Measurements from ENCODE around the gene RFX8. TPM values are rescaled to one million over a fixed set of nuclear protein-coding genes. Genes with fewer than 3 reads are reported as not detected.

Gene RFX8
- total and polyA plus RNA-seq, 2 donors = 1.0 to 1.5 TPM

GRCh38 chr2:101478181-101479001 lies 3.5 kb upstream of the RFX8 start:
- no peak overlapping the region for H3K4me3 ChIP-seq (ENCODE audit: low read length in 2 of 2)
- H3K36me3 ChIP-seq (ENCODE audit: control insufficient read depth in 2 of 2, insufficient read depth in 2 of 2, low read length in 1 of 2) = no peaks in the 10 kb centered on the region
- peaks cover 3 to 11% of the 10 kb centered on the region in 2 donors for H3K27me3 ChIP-seq (ENCODE audit: control insufficient read depth in 2 of 2, insufficient read depth in 1 of 2, low read length in 1 of 2)
- 96% methylated on average over 2 of the region's 2 CpGs for WGBS
- no peak overlapping the region for H3K27ac ChIP-seq (ENCODE audit: low read depth in 1 of 2, low read length in 1 of 2)
- peaks cover 9 to 30% of the 10 kb centered on the region in 2 donors for H3K4me1 ChIP-seq (ENCODE audit: control insufficient read depth in 2 of 2, insufficient read depth in 2 of 2, low read length in 2 of 2)
- no peaks in the 10 kb centered on the region for H3K9me3 ChIP-seq (ENCODE audit: control insufficient read depth in 2 of 2, insufficient read depth in 1 of 2, low read length in 1 of 2)
- DNase-seq (ENCODE audit: low read depth in 6 of 9, low spot score in 9 of 9) = no peak

- Histone ChIP-seq H3K4me3 (ENCODE audit: low read length in 2 of 2) (no peak overlapping the region), H3K9me3 (ENCODE audit: control insufficient read depth in 2 of 2, insufficient read depth in 1 of 2, low read length in 1 of 2) (no peaks in the 10 kb centered on the region), H3K36me3 (ENCODE audit: control insufficient read depth in 2 of 2, insufficient read depth in 2 of 2, low read length in 1 of 2) (no peaks in the 10 kb centered on the region), H3K27ac (ENCODE audit: low read depth in 1 of 2, low read length in 1 of 2) (no peak overlapping the region), H3K4me1 (ENCODE audit: control insufficient read depth in 2 of 2, insufficient read depth in 2 of 2, low read length in 2 of 2) (peaks cover 9 to 35% of the 10 kb centered on the region in 2 donors), H3K27me3 (ENCODE audit: control insufficient read depth in 2 of 2, insufficient read depth in 1 of 2, low read length in 1 of 2) (peaks cover 3 to 11% of the 10 kb centered on the region in 2 donors)
- WGBS = 98% methylated on average over 2 of the region's 2 CpGs
- no peak for DNase-seq (ENCODE audit: low read depth in 6 of 9, low spot score in 9 of 9)
Observed at GRCh38 chr2:101477556-101477955, 2.6 kb upstream of the RFX8 start.

- H3K27me3 ChIP-seq (ENCODE audit: control insufficient read depth in 2 of 2, insufficient read depth in 1 of 2, low read length in 1 of 2) = peaks cover 3 to 11% of the 10 kb centered on the region in 2 donors
- WGBS = 93% methylated on average over 8 of the region's 8 CpGs
- no peaks in the 10 kb centered on the region for H3K36me3 ChIP-seq (ENCODE audit: control insufficient read depth in 2 of 2, insufficient read depth in 2 of 2, low read length in 1 of 2)
Observed at GRCh38 chr2:101476605-101477208, 1.8 kb upstream of the RFX8 start.

GRCh38 chr2:101473911-101474701 lies 806 bp downstream of the RFX8 start:
- under 1% methylated on average over 92 of the region's 92 CpGs for WGBS
- DNase-seq (ENCODE audit: low read depth in 6 of 9, low spot score in 9 of 9) = peak in 3 of 9 donors; percentile 21 to 53 (median 22)
- H3K36me3 ChIP-seq (ENCODE audit: control insufficient read depth in 2 of 2, insufficient read depth in 2 of 2, low read length in 1 of 2) = no peaks in the 10 kb centered on the region
- H3K4me1 ChIP-seq (ENCODE audit: control insufficient read depth in 2 of 2, insufficient read depth in 2 of 2, low read length in 2 of 2) = peaks cover 9 to 27% of the 10 kb centered on the region in 2 donors
- peaks cover 3 to 11% of the 10 kb centered on the region in 2 donors for H3K27me3 ChIP-seq (ENCODE audit: control insufficient read depth in 2 of 2, insufficient read depth in 1 of 2, low read length in 1 of 2)
- peak overlapping the region; percentile 25 to 76 for H3K27ac ChIP-seq (ENCODE audit: low read depth in 1 of 2, low read length in 1 of 2)
- H3K4me3 ChIP-seq (ENCODE audit: low read length in 2 of 2) = peak overlapping the region; percentile 45 to 62
- no peaks in the 10 kb centered on the region for H3K9me3 ChIP-seq (ENCODE audit: control insufficient read depth in 2 of 2, insufficient read depth in 1 of 2, low read length in 1 of 2)

More at GRCh38 chr2:101476605-101477208, 1.8 kb upstream of the RFX8 start:
- Histone ChIP-seq H3K4me3 (ENCODE audit: low read length in 2 of 2) (no peak overlapping the region), H3K4me1 (ENCODE audit: control insufficient read depth in 2 of 2, insufficient read depth in 2 of 2, low read length in 2 of 2) (peaks cover 9 to 35% of the 10 kb centered on the region in 2 donors), H3K27ac (ENCODE audit: low read depth in 1 of 2, low read length in 1 of 2) (no peak overlapping the region), H3K9me3 (ENCODE audit: control insufficient read depth in 2 of 2, insufficient read depth in 1 of 2, low read length in 1 of 2) (no peaks in the 10 kb centered on the region)
- no peak for DNase-seq (ENCODE audit: low read depth in 6 of 9, low spot score in 9 of 9)

- no peaks in the 10 kb centered on the region for H3K36me3 ChIP-seq (ENCODE audit: control insufficient read depth in 2 of 2, insufficient read depth in 2 of 2, low read length in 1 of 2)
- H3K4me1 ChIP-seq (ENCODE audit: control insufficient read depth in 2 of 2, insufficient read depth in 2 of 2, low read length in 2 of 2) = peaks cover 9 to 27% of the 10 kb centered on the region in 2 donors
- 51% methylated on average over 3 of the region's 3 CpGs for WGBS
- H3K4me3 ChIP-seq (ENCODE audit: low read length in 2 of 2) = peak overlapping the region; percentile 45 to 62
- DNase-seq (ENCODE audit: low read depth in 6 of 9, low spot score in 9 of 9) = no peak
- H3K9me3 ChIP-seq (ENCODE audit: control insufficient read depth in 2 of 2, insufficient read depth in 1 of 2, low read length in 1 of 2) = no peaks in the 10 kb centered on the region
- H3K27me3 ChIP-seq (ENCODE audit: control insufficient read depth in 2 of 2, insufficient read depth in 1 of 2, low read length in 1 of 2) = peaks cover 3 to 11% of the 10 kb centered on the region in 2 donors
- peak overlapping the region in 1 of 2 donors; percentile 25 for H3K27ac ChIP-seq (ENCODE audit: low read depth in 1 of 2, low read length in 1 of 2)
Observed at GRCh38 chr2:101473591-101473910, 1.4 kb downstream of the RFX8 start.

GRCh38 chr2:101469863-101470262 lies 5.0 kb downstream of the RFX8 start:
- Histone ChIP-seq H3K27ac (ENCODE audit: low read depth in 1 of 2, low read length in 1 of 2) (no peak overlapping the region), H3K36me3 (ENCODE audit: control insufficient read depth in 2 of 2, insufficient read depth in 2 of 2, low read length in 1 of 2) (no peaks in the 10 kb centered on the region), H3K4me1 (ENCODE audit: control insufficient read depth in 2 of 2, insufficient read depth in 2 of 2, low read length in 2 of 2) (peaks cover 9 to 14% of the 10 kb centered on the region in 2 donors), H3K27me3 (ENCODE audit: control insufficient read depth in 2 of 2, insufficient read depth in 1 of 2, low read length in 1 of 2) (peaks cover 2 to 11% of the 10 kb centered on the region in 2 donors), H3K9me3 (ENCODE audit: control insufficient read depth in 2 of 2, insufficient read depth in 1 of 2, low read length in 1 of 2) (no peaks in the 10 kb centered on the region), H3K4me3 (ENCODE audit: low read length in 2 of 2) (no peak overlapping the region)
- WGBS = 95% methylated on average over 4 of the region's 4 CpGs
- no peak for DNase-seq (ENCODE audit: low read depth in 6 of 9, low spot score in 9 of 9)

- WGBS = 83% methylated on average over 4 of the region's 4 CpGs
- Histone ChIP-seq H3K9me3 (ENCODE audit: control insufficient read depth in 2 of 2, insufficient read depth in 1 of 2, low read length in 1 of 2) (no peaks in the 10 kb centered on the region), H3K4me1 (ENCODE audit: control insufficient read depth in 2 of 2, insufficient read depth in 2 of 2, low read length in 2 of 2) (peaks cover 0 to 10% of the 10 kb centered on the region in 2 donors), H3K4me3 (ENCODE audit: low read length in 2 of 2) (no peak overlapping the region), H3K27ac (ENCODE audit: low read depth in 1 of 2, low read length in 1 of 2) (no peak overlapping the region), H3K36me3 (ENCODE audit: control insufficient read depth in 2 of 2, insufficient read depth in 2 of 2, low read length in 1 of 2) (no peaks in the 10 kb centered on the region), H3K27me3 (ENCODE audit: control insufficient read depth in 2 of 2, insufficient read depth in 1 of 2, low read length in 1 of 2) (no peaks in the 10 kb centered on the region)
- no peak for DNase-seq (ENCODE audit: low read depth in 6 of 9, low spot score in 9 of 9)
Observed at GRCh38 chr2:101467306-101467705, 7.6 kb downstream of the RFX8 start.

- 70% methylated on average over 3 of the region's 3 CpGs for WGBS
- DNase-seq (ENCODE audit: low read depth in 6 of 9, low spot score in 9 of 9) = no peak
Observed at GRCh38 chr2:101466426-101466825, 8.5 kb downstream of the RFX8 start.

GRCh38 chr2:101464841-101465240 lies 10.1 kb downstream of the RFX8 start:
- Histone ChIP-seq H3K27me3 (ENCODE audit: control insufficient read depth in 2 of 2, insufficient read depth in 1 of 2, low read length in 1 of 2) (no peaks in the 10 kb centered on the region), H3K27ac (ENCODE audit: low read depth in 1 of 2, low read length in 1 of 2) (no peak overlapping the region), H3K36me3 (ENCODE audit: control insufficient read depth in 2 of 2, insufficient read depth in 2 of 2, low read length in 1 of 2) (no peaks in the 10 kb centered on the region), H3K4me1 (ENCODE audit: control insufficient read depth in 2 of 2, insufficient read depth in 2 of 2, low read length in 2 of 2) (peaks cover 0 to 10% of the 10 kb centered on the region in 2 donors), H3K4me3 (ENCODE audit: low read length in 2 of 2) (no peak overlapping the region), H3K9me3 (ENCODE audit: control insufficient read depth in 2 of 2, insufficient read depth in 1 of 2, low read length in 1 of 2) (no peaks in the 10 kb centered on the region)
- WGBS = 98% methylated on average over 1 of the region's 1 CpG
- DNase-seq (ENCODE audit: low read depth in 6 of 9, low spot score in 9 of 9) = no peak

More at GRCh38 chr2:101466426-101466825, 8.5 kb downstream of the RFX8 start:
- Histone ChIP-seq H3K36me3 (ENCODE audit: control insufficient read depth in 2 of 2, insufficient read depth in 2 of 2, low read length in 1 of 2) (no peaks in the 10 kb centered on the region), H3K4me3 (ENCODE audit: low read length in 2 of 2) (no peak overlapping the region), H3K4me1 (ENCODE audit: control insufficient read depth in 2 of 2, insufficient read depth in 2 of 2, low read length in 2 of 2) (peaks cover 0 to 10% of the 10 kb centered on the region in 2 donors), H3K27me3 (ENCODE audit: control insufficient read depth in 2 of 2, insufficient read depth in 1 of 2, low read length in 1 of 2) (no peaks in the 10 kb centered on the region), H3K9me3 (ENCODE audit: control insufficient read depth in 2 of 2, insufficient read depth in 1 of 2, low read length in 1 of 2) (no peaks in the 10 kb centered on the region), H3K27ac (ENCODE audit: low read depth in 1 of 2, low read length in 1 of 2) (no peak overlapping the region)

Measured in thymus (tissue), 11 donors.